CD4-positive, alpha-beta T cell treated with Interleukin-4 for 4 hours (primary cell): ENCODE data around the gene TMEM60.
"Not testable (repeated sequence)": the region's sequence is repeated elsewhere in the genome, so short reads cannot be mapped to it uniquely, and the experiment has no call there.

Experiments used
- DNase-seq: peaks from one replicate; pipeline ENCODE4 v3.0.0-alpha.2; 2020

TMEM60 gene

DNA sequence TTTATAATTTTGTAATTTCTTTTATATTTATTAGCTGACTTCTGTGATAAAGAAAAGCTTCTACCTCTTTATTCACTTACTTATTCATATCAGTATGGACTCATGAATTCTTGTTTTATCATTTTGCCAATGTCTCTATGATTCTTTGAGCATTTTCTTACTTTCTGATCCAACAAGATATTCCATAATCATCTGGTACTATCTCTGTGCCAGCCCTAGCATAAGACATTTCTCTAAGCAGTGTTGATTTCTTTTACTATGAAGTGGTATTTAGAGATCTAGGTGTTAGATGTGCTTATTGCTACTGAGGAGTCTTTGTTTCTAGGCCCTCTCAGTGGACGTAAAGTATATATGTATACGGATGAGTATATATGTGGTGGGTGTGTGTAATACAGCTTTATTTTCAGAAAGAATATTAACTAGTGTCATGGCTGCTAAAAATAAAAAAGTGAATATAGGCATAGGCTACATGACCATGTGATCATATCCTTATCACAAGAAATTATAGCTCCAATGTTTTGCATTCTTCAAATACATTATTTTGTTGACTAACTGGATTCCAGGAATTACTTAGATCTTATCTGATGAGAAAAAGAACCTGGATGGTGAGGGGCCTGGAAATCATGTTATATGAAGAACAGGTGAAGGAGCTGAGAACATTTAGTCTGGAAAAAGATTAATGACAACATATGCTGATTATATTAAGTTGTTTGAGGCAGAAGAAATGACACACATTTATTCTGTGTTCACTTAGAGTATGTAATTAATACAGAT lies 13.5 kb upstream of the TMEM60 start:
- DNase-seq = no peak

DNA sequence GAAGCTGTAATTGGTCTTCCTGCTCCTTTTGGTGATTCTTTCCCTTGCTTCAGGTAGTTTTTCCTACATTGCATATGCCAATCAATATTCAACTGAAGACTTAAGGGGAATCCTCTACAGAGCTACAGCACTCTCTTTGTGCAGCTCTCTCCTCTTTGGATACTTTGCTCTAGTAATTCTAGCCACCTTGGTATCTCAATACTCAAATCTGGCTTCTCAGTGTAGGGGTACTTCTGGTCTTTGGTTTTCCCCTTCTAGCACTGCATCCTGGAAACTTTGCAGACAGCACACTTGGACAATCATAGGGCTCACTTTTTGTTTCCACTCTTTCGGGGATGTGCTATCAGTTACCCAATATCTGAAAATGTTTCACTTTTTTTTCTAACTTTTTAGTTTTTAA lies 10.3 kb upstream of the TMEM60 start:
- no peak for DNase-seq

DNA sequence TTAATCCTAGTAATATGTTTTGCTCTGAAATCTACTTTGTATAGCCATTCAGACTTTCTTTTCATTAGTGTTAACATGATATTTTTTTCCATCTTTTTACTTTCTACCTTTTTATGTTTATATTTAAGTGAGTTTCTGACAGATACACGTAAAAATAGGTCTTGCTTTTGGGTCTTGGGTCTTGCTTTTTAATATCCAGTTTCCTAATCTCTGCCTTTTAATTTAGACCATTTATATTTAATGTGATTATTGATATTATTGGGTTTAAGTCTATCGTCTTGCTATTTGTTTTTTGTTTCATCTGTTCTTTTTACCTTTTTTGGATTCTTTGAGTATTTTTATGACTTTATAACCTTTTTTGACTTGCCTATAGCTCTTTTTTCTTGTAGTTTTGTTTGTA lies 8.2 kb upstream of the TMEM60 start:
- DNase-seq = no peak

DNA sequence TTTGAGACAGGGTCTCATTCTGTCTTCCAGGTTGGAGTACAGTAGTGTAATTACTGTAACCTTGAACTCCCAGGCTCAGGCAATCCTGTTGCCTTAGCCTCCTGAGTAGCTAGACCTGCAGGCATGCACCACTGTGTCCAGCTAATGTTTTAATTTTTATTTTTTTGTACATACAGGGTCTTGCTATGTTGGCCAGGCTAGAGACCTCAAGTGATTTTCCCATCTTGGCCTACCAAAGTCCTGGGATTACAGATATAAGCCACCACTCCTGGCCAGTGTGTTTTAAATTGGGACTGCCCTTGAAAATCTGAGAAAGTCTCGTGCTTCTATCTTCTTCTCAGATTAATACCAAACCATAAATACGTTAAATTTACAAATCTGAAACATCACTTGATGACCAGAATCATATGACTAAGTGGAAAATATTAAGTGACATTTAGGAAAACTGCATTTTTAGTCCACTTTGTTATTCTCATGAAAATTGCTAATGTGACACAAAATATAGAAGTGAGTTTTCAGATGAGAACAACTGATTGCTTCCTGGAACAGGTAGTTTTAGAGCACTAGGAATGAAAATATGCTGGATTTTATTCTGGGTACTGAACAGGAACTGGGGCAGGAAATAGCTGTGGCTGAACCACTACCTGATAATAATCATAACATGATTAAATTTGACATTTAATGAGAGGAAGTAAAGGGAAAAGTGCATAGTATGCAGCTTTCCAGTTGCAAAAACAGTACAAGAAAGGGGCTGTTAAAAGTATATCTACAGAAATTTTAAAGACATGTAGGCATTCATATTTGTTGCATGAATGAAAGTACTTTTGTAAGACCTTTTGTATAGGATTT lies 4.5 kb upstream of the TMEM60 start:
- DNase-seq = peak; percentile 63

DNA sequence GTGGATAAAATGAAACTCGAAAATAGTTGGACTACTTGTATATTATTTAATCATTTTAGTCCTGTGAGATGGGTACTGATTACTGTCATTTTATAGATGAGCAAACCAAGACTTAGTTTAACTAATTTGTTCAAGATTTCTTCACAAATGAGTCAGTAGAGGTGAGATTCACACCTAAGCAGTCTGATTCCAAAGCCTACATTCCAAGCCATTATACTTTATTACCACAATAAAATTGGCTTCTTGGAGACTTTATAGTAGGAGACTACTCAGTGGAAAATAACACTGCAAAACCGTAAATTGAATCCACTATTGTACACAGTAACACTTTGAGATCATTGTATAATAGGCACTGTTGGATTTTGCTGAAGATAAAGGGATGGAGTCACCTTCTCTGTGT lies 2.5 kb upstream of the TMEM60 start:
- DNase-seq = no peak

DNA sequence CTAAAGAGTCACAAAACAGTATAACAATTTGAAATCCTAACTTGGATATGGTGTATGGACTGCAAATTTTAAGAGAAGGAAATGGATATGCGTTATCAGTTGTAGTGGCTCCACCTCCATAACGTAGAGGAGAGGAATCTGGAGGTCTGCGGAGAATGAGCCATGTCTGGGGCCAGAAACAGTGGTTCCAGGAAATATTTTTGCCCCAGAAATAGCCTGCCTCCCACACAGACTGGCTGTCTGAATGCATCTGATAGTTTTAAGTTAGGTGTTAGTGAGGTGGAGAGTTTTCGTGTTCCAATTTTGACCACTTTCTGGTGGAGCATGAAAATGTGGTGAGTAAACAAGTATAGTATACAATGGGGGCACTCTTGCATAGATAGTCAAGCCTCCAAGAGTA lies 1.9 kb upstream of the TMEM60 start:
- DNase-seq = no peak

DNA sequence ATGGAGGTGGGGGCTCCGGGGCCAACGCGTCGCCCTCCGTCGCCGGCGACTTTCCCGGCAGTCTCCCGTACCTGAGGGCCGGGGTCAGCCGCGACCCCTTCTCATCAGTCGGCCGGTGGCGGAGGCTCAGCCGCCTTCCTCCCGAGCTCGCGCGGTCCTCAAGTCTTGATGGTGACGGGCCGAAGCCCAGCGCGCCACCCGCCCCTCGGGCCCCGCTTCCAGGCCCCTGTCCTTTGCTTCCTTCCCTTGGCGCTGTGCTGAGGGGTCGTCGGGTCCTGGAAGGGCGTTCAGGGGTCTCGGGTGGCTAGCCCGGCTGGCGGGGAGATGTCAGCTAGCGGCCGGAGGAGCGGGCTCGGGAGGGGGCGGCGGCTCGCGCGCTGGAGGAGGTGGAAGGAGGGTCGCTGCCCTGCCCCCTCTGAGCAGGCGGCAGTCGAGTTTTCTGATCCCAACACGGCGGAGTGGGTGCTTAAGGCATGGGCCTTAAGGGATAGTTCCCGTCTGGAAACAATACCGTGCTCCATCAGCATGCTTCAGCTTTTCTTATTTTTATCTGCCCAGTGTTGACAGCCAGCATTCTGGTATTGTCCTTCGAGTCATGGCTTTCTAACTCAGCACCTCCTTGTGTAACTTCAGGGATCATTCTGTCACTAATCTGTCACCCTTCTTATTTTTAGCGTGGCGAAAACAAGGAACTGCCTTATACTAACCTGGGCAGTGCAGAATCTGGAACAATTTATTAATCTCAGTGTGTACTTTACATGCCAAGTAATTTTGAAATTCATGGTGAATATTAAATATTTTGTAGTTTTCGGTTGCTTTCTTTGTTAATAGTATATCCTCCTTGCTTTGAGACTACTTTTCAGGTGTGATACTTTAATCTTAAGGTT lies 1.1 kb upstream of the TMEM60 start:
- peak; percentile 51 for DNase-seq

DNA sequence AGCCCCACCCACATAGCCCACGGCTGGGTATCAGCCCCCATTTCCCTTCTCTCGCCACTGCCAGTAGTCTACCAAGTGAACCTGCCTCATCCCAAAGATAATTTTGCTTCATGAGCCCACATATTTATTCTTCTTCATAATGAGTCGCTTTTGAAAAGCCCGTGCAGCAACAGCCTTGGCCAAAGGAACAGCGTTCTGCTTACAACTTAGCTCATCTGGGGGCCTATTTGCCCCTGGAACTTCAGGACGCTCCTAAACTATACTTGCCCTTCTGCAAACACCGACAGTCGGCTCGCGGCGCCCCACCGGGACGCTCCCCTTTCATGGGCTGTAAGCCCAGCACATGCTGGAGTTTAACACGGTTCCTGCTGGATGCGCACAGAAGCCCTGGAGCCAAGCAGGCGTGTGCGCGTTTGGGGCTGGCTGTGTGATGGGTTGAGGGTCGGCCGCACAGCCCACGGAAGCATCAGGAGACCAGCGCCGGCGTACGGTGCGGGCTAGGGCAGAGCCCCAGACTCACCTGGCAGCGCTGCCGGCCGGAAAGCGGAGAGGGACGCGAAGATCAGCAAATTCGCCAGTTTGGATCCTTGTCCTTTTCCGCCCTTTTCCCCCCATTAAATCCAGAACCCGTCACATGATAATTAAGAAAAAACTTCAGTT lies 370 bp downstream of the TMEM60 start:
- DNase-seq = no peak

DNA sequence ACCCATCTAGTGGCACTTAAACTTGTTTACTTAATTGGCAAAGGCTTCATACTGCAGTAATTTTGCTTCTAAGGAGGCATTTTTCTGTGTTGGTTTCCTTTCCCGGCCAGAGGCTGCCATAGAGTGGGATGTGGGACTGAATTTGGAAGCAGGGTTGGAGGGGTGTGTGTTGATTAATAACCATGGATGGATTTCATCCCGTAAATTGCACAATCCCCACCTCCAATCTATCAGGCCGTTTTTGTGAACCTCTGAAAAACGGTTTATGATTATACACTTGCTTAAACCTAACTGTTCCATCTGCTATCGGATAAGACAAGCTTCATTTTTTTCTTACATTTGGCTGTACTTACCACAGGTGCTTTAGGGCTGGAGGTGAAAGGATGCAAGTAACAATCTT lies 1.3 kb downstream of the TMEM60 start:
- no peak for DNase-seq

DNA sequence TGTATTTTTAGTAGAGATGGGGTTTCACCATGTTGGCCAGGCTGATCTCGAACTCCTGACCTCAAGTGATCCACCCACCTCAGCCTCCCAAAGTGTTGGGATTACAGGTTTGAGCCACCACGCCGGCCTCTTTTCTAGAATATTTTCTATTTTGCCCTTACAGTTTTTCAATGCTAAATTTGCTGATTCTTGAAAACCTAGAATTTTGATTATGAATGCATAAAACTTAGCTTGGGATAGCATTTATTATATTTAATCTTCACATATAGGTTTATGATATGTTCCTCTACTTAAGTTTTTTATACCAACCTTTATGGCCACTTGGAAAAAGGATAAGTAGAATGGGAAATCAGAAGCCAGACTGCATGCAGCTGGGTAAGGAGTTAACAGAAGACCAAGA lies 2.1 kb downstream of the TMEM60 start:
- no peak for DNase-seq

DNA sequence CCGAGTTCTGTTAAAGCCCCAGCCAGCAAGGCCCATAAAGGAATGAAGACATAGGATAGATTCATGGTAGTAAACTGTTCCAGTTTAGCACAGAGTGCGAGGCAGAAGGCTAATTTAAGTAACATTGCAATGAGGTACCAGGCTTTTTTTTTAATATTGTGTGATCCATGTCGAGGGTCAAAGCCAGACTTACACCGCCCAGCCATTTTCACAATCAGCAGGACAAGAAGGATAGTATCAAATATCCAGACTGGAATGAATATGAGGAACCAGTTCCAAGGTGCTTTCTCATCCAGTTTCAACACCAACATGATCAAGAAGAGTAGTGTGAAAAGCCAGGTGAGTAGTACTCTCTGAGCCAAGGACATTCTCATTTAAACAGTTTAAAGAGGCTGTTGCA lies 4.2 kb downstream of the TMEM60 start:
- DNase-seq = no peak

DNA sequence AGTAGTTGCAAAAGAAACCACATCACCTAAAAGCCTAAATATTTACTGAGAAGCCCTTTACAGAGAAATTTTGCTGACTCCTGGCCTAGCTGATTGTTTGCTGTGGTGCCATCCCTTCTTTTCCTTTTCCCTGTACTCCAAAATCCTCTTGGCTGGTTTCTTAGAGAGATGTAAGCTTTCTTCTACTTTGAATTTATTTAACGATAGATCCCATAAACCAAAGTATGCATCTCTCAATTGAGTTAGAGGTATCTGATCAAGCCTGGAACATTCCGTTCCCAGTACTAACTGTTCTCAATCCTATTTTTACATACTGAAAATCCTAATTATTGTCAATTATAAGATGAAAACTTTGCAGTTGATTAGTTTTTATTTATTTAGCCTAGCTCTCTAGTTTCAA lies 6.3 kb downstream of the TMEM60 start:
- no peak for DNase-seq

DNA sequence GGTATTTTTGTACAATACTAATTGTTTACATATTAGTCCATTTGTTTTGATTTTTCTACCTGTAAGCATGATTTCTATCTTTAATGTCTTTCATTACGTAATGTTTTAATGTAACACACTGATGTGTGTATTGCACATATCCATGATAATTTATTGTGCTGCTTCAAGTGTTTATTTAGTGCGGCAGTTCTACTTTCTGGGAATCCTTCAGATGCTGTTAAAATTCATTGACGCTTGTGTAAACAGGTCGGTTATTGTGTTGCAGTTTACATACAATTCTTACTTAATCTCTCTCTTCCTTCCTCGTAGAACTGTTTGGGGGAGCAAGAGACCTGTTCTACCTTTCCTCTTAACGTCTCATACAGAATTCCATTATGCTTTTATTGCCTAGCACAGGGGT lies 6.9 kb downstream of the TMEM60 start:
- no peak for DNase-seq

DNA sequence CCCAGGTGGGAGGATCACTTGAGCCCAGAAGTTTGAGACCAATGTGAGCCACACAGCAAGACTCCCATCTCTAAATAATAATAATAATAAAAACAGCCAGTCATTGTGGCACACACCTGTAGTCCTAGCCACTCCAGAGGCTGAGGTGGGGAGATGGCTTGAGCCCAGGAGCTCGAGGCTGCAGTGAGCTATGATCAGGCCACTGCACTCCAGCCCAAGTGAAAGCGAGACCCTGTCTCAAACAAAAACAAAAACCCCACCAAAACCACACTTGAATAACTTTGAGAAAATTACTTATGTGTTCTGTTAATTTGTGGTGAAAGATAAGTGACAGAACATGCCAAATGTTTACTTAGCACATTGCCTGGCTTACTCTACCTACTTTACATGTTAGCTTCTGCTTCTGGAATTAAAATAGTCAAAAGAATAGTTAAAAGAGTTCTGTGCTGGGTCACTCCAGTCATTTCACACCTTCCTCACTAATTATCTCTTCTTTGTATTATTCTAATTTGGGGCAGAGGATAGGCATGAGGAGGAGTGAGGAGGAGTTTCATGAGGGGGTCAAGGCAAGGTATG lies 9.8 kb downstream of the TMEM60 start:
- DNase-seq = no peak

DNA sequence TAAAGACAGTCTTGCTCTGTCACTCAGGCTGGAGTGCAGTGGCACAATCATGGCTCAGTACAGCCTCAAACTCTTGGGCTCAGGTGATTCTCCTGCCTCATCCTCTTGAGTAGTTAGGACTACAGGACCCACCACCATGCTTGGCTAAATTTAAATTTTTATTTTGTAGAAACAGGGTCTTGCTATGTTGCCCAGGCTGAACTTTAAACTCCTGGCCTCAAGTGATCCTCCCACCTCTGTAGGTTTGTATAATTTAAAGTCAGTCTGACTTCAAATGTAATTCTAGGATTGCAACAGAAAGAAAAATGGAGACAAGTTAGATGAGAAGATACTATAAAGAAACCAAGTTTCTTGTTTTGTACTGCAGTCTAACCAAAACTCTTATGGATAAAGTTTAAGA lies 11.5 kb downstream of the TMEM60 start:
- DNase-seq = no peak

DNA sequence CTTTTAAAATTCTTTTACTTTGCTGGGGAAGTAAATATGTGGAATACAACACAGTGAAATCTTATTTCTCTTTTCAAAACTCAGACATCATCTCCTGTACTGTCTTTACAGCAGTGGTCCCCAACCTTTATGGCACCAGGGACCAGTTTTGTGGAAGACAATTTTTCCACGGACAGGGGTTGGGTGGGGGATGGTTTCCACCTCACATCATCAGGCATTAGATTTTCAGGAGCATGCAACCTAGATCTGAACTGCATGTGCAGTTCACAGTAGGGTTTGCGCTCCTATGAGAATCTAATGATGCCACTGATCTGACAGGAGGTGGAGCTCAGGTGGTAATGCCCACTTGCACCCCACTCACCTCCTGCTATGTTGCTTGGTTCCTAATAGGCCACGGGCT lies 12.2 kb downstream of the TMEM60 start:
- no peak for DNase-seq

DNA sequence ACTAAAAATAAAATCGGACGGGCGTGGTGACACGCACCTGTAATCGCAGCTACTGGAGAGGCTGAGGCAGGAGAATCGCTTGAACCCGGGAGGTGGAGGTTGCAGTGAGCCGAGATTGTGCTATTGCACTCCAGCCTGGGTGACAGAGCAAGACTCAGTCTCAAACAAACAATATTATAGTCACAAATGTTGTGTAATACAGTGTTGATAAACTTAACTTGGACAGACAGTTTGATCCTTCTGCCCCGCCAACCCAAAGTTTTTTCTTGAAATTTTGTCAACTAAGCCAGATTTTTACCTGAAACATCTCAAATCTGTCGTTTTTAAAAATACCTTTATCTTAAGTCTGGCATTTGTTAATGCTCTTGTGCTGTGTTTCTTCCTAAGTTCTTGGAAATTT lies 13.8 kb downstream of the TMEM60 start:
- DNase-seq = not testable (repeated sequence)

DNA sequence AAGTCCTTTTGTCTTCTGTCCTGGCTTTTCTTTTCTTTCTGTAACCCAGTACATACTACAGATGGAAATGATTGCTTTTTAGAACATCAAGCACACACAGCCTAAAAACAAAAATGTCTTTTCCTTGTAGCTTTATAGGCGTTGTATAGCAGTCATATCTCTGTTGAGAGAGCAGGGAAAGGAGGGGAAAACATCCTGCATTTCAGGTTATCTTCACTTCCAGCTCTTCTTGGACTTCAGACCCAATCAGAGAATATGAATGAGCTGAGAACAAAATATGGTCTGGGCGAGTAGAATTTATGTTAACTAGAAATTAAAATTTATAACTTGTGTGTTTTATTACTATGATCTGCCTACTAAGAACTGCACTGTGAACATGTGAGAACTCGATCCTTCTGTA lies 14.7 kb downstream of the TMEM60 start:
- no peak for DNase-seq

DNA sequence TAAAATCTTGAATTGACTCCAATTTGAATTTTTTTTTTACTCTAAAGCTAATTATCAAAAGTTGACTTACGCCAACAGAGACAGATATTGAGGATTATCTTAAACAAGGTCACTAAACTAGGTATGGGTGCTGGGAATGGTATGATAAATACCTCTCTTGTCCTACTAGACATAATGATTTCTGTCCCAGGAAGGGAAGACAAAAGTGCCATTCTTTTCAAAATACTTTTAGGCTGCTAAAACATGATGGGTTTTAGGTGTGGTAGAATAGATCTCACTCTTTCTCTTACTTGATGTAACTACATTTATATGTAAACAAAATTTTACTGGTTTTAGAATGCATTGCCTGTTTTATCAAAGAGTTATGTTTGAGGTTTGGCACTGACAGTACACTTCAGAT lies 15.1 kb downstream of the TMEM60 start:
- no peak for DNase-seq

DNA sequence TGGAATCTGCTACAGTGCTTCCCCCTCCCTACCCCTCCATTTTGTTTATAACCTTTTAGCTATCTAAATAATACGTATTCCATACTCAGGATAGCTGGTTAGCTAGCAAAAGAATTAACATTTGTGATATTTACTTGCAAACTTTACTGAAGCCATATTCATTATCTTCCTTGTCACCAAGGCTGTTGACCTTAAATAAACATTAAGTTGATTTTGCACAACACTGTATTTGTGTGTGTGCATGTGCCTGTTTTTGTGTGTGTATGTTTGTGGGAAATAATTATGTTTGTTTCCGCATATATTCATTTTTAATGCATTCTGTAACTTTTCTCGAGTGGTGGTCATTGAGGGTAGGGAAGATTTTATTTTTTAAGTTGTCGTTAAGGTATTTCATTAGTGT lies 15.9 kb downstream of the TMEM60 start:
- DNase-seq = no peak

DNA sequence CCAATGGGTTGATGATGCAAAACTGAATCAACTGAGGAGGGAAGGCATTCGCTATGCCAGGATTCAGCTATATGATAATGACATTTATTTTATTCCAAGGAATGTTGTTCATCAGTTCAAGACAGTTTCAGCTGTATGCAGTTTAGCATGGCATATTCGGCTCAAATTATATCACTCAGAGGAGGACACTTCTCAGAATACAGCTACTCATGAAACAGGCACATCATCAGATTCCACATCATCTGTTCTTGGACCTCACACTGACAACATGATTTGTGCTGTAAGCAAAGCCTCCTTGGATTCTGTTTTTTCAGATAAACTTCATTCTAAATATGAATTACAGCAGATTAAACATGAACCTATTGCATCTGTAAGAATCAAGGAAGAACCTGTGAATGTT lies 19.7 kb downstream of the TMEM60 start:
- no peak for DNase-seq

DNA sequence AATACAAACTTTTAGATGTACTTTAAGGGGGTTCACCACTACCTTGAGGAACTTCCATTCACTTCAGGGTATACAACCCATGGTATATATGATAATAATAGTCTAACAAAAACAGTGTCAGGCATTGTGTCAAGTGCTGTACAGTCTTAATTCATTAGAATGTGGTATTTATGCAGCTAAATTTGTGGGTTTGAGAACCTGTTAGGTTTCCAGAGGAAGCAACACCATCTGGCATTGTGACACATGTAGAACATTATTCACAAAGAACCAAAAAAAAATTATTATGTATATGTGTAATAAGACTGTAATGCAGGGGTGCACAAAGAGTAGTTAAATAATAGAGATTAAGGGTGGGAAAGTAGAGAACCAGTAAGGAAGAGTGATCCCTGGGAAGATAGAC lies 26.3 kb downstream of the TMEM60 start:
- no peak for DNase-seq

DNA sequence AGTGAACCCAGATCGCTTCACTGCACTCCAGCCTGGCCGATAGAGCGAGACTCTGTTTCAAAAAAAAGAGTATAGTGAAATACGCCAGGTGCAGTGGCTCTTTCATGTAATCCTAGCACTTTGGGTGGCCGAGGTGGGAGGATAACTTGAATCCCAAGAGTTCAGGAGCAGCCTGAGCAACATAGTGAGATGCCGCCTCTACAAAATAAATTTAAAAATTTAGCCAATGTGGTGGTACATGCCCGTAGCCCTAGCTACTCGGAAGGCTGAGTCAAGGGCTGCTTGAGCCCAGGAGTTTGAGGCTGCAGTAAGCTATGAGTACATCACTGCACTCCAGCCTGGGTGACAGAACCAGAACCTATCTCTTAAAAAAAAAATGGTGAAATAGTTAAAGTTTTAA lies 27.9 kb downstream of the TMEM60 start:
- DNase-seq = no peak
